Stimulated activated memory B cell treated with anti-CD40 and anti-IgM and Interleukin-4, amounts not matched to agents 10 μg/mL and 1 μg/mL and 100 μg/mL, for 72 hours (primary cell): ENCODE results near the gene GPR108.

ENCODE experiments used
- ATAC-seq: fragments of 150-1000 bp; cut with Tn5 transposase; 2 replicates; pipeline ENCODE4 v1.10.0; 2021
- H3K27ac Mint-ChIP-seq: one replicate; pipeline ENCODE4 v1.8.0; 2022; ENCODE audit warnings: mild to moderate bottlenecking, mixed read lengths
- H3K27me3 Mint-ChIP-seq: one replicate; pipeline ENCODE4 v1.8.0; 2022; ENCODE audit warnings: mixed read lengths
- H3K36me3 Mint-ChIP-seq: one replicate; pipeline ENCODE4 v1.8.0; 2022; ENCODE audit warnings: mixed read lengths
- H3K4me1 Mint-ChIP-seq: one replicate; pipeline ENCODE4 v1.8.0; 2022; ENCODE audit warnings: mixed read lengths
- H3K4me3 Mint-ChIP-seq: one replicate; pipeline ENCODE4 v1.8.0; 2022; ENCODE audit warnings: mild to moderate bottlenecking, moderate library complexity, mixed read lengths
- H3K9me3 Mint-ChIP-seq: one replicate; pipeline ENCODE4 v1.8.0; 2022; ENCODE audit warnings: mixed read lengths

GPR108 gene

DNA sequence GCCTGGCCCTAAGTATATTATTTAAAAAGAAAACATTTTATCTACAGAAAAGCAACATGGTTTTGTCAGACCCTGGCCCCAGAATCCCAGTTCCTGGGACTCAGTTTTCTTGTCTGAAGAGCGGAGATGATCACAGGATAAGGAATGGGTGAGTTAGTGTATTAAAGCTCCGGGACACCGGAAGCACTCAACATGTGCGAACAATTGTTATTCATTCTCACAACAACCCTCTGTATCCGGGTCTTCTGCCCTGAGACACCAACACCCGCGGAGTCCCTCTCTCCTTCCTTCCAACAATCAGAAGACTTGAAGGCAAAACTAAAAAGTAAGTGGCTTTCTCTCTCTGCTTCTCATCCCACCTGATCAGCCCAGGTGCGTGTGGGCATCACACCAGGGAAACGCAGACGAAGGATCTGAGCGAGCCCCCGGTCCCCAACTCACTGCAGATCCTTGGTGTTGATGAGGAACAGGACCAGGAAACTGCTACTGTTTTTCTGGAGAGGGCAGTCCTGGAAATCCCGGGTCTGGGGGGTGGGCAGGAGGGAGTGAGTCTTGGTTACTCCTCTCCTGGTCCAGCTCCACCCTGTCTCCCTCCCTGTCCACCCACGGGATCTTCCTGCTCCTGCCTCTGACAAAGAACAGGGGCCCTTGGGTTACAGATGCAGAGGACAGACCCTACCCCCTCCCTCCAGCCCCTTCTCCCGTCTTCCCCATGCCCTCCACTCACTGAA lies 2.0 kb downstream of the GPR108 start:
- H3K27ac Mint-ChIP-seq, result peak overlapping the region; percentile 91

DNA sequence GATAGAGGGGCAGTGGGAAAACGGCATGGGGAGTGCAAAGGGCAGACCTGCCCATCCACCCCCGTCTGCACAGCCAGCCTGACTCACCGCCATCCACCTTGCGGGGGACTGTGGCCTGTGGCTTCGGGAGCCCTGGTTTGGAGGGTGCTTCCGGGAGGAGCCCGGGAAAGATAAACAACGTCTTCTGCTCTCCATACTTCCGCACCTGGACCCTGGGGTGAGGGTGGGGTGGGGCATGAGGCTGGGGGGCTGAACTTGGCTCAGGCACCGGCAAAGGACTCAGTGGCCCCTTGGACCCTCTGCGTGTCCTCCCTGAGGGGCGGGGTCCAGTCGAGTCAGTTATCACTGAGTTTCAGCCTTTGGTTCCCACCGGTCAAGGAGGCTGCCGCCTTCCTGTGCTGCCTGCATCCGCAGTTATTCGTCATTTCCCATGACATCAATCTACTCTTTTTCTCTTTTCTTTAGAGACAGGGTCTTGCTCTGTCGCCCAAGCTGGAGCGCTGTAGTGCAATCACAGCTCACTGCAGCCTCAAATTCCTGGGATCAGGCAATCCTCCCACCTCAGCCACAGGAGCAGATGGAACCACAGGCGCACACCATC lies 3.2 kb downstream of the GPR108 start:
- H3K36me3 Mint-ChIP-seq, result peaks cover 48% of the 10 kb centered on the region
- no peaks in the 10 kb centered on the region for H3K9me3 Mint-ChIP-seq
- no peaks in the 10 kb centered on the region for H3K27me3 Mint-ChIP-seq
- ATAC-seq, result no peak
- H3K4me1 Mint-ChIP-seq, result peaks cover 50% of the 10 kb centered on the region
- no peak overlapping the region for H3K4me3 Mint-ChIP-seq
- no peak overlapping the region for H3K27ac Mint-ChIP-seq

More for the DNA sequence above, 2.0 kb downstream of the GPR108 start:
- no peak for ATAC-seq
- H3K4me3 Mint-ChIP-seq, result peak overlapping the region; percentile 92
- peaks cover 41% of the 10 kb centered on the region for H3K36me3 Mint-ChIP-seq
- no peaks in the 10 kb centered on the region for H3K27me3 Mint-ChIP-seq
- peaks cover 47% of the 10 kb centered on the region for H3K4me1 Mint-ChIP-seq
- H3K9me3 Mint-ChIP-seq, result no peaks in the 10 kb centered on the region

DNA sequence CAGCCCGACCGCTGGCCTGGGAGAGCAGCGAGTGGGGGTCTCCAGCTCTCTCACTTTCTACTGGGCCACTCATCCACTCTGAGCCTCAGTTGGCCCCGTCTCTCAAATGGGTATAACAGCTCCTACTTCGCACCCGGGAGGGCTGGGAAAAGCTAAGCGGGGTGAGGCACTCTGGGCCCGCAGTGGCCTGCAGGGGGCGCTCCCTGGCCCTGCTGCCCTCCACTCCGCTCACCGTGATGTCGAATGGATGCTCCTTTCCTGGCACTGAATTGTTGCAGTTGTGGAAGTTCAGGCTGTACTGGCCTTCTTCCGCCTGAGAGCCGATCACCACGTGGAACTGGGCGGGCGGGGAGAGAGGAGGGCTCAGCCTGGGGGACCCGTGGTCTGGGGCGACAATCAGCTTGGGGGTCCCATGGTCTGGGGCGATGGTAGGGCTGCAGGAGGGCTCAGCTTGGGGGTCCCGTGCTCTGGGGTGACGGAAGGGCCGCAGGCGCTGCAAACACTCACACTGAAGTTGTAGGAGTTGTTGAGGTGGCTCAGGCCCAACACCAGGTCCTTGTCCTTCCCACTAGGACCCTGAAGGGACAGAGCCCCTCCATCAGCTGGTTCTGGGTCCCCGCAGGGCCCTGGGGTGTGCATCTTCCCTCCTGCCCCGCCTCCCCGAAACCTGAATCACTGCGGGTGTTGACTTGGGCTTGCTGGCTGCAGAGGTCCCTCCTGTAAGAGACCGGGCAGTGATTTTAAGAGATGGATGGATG lies 3.9 kb downstream of the GPR108 start:
- Mint-ChIP-seq H3K27me3 (no peaks in the 10 kb centered on the region), H3K4me3 (no peak overlapping the region), H3K36me3 (peaks cover 48% of the 10 kb centered on the region), H3K4me1 (peaks cover 50% of the 10 kb centered on the region), H3K27ac (no peak overlapping the region), H3K9me3 (no peaks in the 10 kb centered on the region)
- ATAC-seq, result no peak

DNA sequence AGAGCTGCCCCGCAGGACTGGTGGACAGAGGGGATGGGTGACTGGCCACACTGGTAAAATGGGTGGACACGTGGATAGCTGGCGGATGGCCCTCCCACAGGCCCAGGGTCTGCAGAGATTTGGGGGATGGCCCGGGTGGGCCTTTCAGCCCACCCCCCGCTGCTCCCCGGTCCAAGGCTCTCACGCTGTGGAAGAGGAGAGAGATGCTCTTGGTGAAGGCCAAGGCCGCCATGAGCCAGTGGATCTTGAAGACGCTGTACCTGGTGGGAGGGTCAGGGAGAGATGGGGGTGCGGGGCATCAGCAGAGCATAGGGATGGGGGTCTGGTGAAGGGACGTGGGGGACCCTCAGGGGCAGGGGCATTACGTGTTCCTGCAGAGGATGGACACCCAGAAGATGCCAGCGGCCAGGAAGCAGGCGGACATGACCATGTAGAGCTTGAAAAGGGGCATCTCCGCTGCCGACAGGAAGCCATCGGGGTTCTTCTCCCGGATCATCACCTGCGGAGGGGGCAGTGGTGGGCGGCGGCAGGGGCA lies 4.5 kb downstream of the GPR108 start:
- no peak overlapping the region for H3K4me3 Mint-ChIP-seq
- H3K36me3 Mint-ChIP-seq, result peaks cover 48% of the 10 kb centered on the region
- H3K27ac Mint-ChIP-seq, result no peak overlapping the region
- peaks cover 50% of the 10 kb centered on the region for H3K4me1 Mint-ChIP-seq
- no peaks in the 10 kb centered on the region for H3K9me3 Mint-ChIP-seq
- ATAC-seq, result no peak
- H3K27me3 Mint-ChIP-seq, result no peaks in the 10 kb centered on the region

DNA sequence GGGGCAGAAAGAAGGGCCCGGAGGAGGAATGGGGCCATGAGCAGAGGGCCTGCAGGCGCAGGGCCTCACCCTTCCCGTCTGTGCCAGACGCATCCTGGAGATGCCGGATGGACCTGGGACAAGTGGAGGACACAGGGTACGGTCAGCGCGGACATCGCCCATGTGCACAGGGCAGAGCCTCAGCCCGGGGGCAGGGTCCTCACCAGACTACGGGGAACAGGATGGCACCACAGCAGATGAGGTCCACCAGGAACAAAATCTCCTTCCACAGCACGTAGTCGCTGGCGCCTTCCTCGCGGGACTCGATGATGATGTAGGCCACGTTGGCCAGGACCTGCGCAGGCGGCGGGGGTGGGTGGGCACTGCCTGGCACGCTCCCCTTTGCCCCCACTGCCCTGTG lies 5.6 kb downstream of the GPR108 start:
- no peak for ATAC-seq
- H3K27ac Mint-ChIP-seq, result no peak overlapping the region
- no peak overlapping the region for H3K4me3 Mint-ChIP-seq
- peaks cover 48% of the 10 kb centered on the region for H3K36me3 Mint-ChIP-seq
- H3K27me3 Mint-ChIP-seq, result no peaks in the 10 kb centered on the region
- H3K9me3 Mint-ChIP-seq, result no peaks in the 10 kb centered on the region
- H3K4me1 Mint-ChIP-seq, result peaks cover 55% of the 10 kb centered on the region

DNA sequence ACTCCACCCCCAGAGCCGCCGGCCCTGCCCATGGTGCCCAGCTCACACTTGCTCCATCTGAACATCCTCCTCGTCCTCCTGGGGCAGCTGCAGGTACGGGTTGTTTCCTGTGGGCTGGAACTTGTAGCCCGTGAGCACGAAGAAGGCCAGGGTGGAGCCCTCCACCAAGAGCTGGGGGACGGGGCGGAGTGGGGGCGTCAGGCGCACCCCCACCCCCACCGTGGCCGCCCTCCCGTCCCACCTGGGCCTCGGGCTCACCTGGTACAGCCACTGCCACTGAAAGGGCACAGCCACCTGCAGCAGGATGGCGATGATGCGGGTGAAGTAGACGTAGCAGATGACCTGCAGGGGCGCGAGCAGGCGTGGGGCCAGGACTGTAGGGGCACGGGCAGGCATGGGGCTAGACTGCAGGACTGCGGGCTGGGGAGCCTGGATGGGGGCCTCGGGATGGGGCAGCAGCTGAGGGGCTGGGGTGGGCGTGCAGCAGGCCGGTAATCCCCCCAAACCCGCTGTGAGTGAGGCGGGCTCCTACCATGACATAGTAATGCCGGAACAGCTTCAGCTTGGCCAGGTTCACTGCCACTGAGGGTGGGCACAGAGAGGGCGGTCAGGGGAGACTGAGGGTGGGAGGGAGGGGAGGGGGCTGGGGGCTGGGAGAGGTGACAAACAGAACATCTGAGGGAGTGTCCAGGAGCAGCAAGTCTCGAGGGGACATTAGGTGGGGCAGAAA lies 6.3 kb downstream of the GPR108 start:
- no peaks in the 10 kb centered on the region for H3K9me3 Mint-ChIP-seq
- ATAC-seq, result no peak
- no peak overlapping the region for H3K27ac Mint-ChIP-seq
- no peaks in the 10 kb centered on the region for H3K27me3 Mint-ChIP-seq
- H3K36me3 Mint-ChIP-seq, result peaks cover 45% of the 10 kb centered on the region
- H3K4me3 Mint-ChIP-seq, result no peak overlapping the region
- H3K4me1 Mint-ChIP-seq, result peaks cover 51% of the 10 kb centered on the region

DNA sequence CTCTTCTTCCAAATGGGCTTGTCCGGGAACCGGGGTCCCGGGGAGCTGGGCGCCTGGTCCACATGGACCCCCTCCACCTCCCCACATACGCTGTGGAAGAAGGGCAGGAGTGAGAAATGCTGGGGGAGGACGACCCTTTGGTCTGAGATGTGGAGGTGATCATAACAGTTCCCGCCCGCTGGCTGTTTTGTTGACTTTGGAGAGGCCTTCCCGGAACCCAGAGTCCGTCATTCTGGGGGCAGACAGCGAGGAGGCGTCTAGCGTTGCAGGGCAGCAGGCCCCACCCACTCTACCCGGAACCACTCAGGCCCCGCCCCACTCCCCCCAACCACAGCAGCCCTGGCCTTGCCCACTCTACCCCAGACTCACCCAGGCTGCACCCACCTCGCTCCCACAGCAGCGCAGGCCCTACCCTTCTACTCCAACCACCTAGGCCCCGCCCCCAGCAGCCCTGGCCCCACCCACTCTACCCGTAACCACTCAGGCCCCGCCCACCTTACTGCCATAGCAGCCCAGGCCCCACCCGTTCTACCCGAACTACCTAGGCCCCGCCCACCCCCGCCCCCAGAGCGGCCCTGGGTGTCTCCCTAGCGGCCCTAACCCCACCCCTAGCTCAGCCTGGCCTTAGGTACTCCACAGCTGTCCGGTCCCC lies 7.1 kb downstream of the GPR108 start:
- Mint-ChIP-seq H3K4me3 (no peak overlapping the region), H3K27ac (peak overlapping the region; percentile 79), H3K4me1 (peaks cover 51% of the 10 kb centered on the region), H3K9me3 (no peaks in the 10 kb centered on the region), H3K27me3 (no peaks in the 10 kb centered on the region), H3K36me3 (peaks cover 43% of the 10 kb centered on the region)
- peak; percentile 24 for ATAC-seq

DNA sequence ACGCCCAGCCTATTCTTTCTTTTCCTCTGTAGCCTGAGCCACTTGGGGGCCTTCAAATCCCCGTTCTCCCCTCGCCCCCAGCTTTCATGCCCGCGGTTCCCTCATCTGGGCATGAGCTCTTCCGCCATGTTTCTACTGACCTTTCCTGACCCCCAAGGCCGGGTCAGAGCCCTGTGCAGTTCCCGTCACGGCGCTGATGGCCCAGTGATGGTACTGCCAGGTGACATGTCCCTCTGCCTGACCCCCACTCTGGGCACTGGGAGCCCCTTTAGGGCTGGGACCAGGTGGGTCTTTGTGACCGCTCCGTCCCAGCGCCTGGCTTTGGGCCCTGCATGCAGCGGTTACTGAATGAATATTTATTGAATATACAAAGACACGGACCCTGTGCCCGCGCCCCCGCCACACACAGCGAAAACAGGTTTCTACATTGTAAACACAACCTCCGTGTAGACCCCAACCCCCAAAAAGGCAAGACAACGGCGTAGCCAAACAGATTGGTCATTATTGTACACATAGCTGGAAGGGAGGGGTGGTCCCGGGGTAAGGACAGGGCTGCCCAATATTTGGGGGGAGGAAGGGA lies 7.7 kb downstream of the GPR108 start:
- H3K9me3 Mint-ChIP-seq, result no peaks in the 10 kb centered on the region
- peaks cover 42% of the 10 kb centered on the region for H3K36me3 Mint-ChIP-seq
- H3K4me3 Mint-ChIP-seq, result no peak overlapping the region
- no peak for ATAC-seq
- peaks cover 56% of the 10 kb centered on the region for H3K4me1 Mint-ChIP-seq
- peak overlapping the region; percentile 79 for H3K27ac Mint-ChIP-seq
- H3K27me3 Mint-ChIP-seq, result no peaks in the 10 kb centered on the region

DNA sequence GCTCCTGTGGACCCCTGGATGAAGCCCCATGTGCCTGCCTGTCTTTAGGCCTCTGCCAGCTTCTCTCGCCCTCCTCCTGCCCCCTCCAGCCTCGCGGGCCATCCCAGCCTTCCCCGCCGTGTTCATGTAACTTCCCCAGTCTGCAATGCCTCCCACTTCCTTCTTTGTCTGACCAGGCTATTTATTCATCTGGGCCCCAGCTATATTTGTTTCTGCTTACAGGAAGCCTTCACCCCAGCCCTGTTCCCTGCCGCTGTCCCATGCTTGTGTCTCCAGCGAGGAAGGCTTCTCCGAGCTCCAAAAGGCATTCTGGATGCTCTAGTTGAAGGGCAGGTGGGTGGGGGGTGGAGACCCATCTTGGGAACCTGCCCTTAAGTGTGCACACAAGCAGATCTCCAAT lies 9.0 kb downstream of the GPR108 start:
- ATAC-seq, result peak; percentile 65
- H3K27me3 Mint-ChIP-seq, result no peaks in the 10 kb centered on the region
- H3K9me3 Mint-ChIP-seq, result no peaks in the 10 kb centered on the region
- H3K4me3 Mint-ChIP-seq, result no peak overlapping the region
- peak overlapping the region; percentile 79 for H3K27ac Mint-ChIP-seq
- peaks cover 64% of the 10 kb centered on the region for H3K4me1 Mint-ChIP-seq
- H3K36me3 Mint-ChIP-seq, result peaks cover 29% of the 10 kb centered on the region

DNA sequence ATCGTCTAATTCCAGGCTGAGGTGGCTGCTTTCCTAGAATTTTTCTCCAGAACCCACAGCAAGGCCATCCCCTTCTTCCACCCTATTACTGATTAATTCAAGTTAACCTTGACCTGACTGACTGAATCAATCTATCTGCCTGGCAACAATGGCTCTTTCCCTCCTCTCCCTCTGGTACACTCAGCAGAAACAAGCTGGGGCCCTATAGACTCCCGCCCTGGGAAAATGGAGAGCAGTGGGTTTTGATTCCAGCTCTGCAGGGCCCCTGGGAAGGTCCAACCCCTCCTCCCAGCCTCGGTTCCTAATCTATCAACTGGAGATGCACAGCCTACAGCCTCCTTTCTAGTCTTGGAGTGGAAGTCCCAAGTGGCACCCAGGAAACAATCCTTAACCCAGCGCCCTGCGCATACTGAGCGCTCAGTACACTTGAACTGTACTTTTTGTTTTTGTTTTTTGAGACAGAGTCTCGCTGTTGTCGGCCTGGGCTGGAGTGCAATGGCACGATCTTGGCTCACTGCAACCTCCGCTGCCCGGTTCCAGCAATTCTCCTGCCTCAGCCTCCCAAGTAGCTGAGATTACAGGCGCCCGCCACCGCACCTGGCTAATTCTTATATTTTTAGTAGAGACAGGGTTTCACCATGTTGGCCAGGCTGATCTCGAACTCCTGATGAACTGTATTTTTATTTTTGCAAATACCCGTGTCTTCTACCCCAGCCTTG lies 11.7 kb downstream of the GPR108 start:
- no peak for ATAC-seq
- peaks cover 8% of the 10 kb centered on the region for H3K36me3 Mint-ChIP-seq
- no peaks in the 10 kb centered on the region for H3K27me3 Mint-ChIP-seq
- peak overlapping the region; percentile 43 for H3K27ac Mint-ChIP-seq
- H3K4me3 Mint-ChIP-seq, result no peak overlapping the region
- no peaks in the 10 kb centered on the region for H3K9me3 Mint-ChIP-seq
- H3K4me1 Mint-ChIP-seq, result peaks cover 80% of the 10 kb centered on the region

DNA sequence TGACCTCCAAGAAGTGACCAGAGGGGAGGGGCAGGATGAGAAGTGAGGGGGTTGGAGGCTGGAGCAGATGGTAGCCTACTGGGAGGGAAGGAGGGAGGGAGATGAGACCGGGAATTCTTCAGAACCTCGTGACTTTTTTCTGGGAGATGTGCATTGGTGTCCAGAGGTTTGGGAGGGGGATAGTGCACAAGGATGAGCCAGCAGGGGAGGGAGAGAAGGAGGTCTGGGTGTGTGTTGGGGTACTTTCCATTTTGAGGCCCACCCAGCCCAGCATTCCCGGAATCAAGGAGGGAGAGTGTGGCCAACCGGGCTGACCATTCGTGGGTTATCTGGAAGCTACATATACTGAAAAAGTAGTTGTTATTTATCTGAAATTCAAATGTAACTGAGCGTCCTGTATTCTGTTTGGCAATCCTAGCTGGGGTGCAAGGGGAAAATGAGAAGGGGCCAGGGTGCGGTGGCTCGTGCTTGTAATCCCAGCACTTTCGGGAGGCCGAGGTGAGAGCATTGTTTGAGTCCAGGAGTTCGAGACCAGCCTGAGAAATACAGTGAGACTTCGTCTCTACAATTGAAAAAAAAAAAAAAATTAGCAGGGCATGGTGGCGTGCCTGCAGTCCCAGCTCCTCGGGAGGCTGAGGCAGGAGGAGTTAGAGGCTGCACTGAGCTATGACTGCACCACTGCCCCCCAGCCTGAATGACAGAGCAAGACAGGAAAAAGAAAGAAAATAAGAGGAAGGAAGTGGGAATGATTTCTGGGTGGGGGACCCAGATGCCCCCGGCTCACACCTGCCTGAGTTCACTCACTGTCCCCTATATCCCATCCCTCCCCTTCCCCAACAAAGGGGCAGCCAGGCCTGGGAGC lies 12.5 kb downstream of the GPR108 start:
- peak overlapping the region; percentile 43 for H3K27ac Mint-ChIP-seq
- ATAC-seq, result no peak
- no peak overlapping the region for H3K4me3 Mint-ChIP-seq
- peaks cover 81% of the 10 kb centered on the region for H3K4me1 Mint-ChIP-seq
- H3K27me3 Mint-ChIP-seq, result no peaks in the 10 kb centered on the region
- peaks cover 6% of the 10 kb centered on the region for H3K36me3 Mint-ChIP-seq
- H3K9me3 Mint-ChIP-seq, result no peaks in the 10 kb centered on the region

DNA sequence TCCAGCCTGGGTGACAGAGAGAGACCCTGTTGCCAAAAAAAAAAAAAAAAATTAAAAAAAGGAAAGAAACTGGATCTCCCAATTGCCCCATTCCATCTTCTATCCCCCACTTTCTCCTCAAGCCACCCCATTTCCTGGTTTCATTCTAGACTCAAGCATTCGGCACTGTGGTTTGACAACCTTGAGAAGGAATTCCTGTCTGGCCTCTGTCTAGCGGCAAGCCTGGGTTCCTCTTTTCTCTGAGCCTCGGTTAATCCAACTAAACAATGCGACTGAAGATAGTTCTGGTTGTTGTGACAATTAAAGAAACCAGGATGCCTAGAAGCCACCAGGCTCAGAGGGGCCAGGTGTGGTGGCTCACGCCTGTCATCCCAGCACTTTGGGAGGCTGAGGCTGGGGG lies 13.6 kb downstream of the GPR108 start:
- Mint-ChIP-seq H3K4me1 (peaks cover 70% of the 10 kb centered on the region), H3K27ac (peak overlapping the region; percentile 43), H3K27me3 (no peaks in the 10 kb centered on the region), H3K9me3 (no peaks in the 10 kb centered on the region), H3K4me3 (no peak overlapping the region), H3K36me3 (no peaks in the 10 kb centered on the region)
- ATAC-seq, result no peak

DNA sequence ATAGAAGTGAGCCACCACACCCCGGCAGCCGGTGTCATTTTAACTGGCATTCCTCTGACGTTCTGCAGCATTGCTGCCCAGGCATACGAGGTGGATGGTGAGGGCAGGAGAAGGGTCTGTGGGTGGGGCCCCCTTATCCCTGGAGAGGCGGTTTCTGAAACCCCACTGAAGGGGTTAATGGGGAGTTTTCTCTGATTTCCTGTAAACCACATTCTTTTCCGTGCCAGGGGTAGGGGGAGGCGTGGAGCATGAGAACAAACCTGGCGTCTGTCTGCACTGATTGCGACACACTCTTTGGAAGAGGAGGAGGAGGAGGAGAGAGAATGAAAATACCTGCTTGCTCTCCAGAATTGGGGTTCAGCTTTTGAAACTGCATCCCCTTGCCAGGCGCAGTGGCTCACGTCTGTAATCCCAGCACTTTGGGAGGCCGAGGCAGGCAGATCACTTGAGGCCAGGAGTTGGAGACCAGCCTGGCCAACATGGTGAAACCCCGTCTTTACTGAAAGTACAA lies 14.2 kb downstream of the GPR108 start:
- no peak for ATAC-seq
- H3K4me3 Mint-ChIP-seq, result peak overlapping the region; percentile 33
- H3K27ac Mint-ChIP-seq, result peak overlapping the region; percentile 43
- H3K27me3 Mint-ChIP-seq, result no peaks in the 10 kb centered on the region
- H3K36me3 Mint-ChIP-seq, result no peaks in the 10 kb centered on the region
- peaks cover 64% of the 10 kb centered on the region for H3K4me1 Mint-ChIP-seq
- H3K9me3 Mint-ChIP-seq, result no peaks in the 10 kb centered on the region
